Panc1 (cell line): ENCODE measurements around the gene CYP51A1. TPM values are rescaled to one million over a fixed set of nuclear protein-coding genes. Genes with fewer than 3 reads are reported as not detected.
"Not testable (repeated sequence)": the region's sequence is repeated elsewhere in the genome, so short reads cannot be mapped to it uniquely, and the experiment has no call there.

Source experiments
- ATAC-seq: fragments of 200-7000 bp; cut with Tn5 transposase; 2 replicates; pipeline ENCODE4 v1.9.1; 2020; ENCODE audit warnings: mild to moderate bottlenecking, moderate library complexity
- BruUV-seq: library from RNA; stranded (reverse); fragments of 400-500 nt; replicated peaks from 2 replicates; lab custom pipeline; 2021; lab: Mats Ljungman, UMichigan
- CTCF ChIA-PET: fragments of 300-600 bp; sonication (Branson Sonifier 250); formaldehyde crosslinking; loops from one replicate; lab custom pipeline; 2022; ENCODE audit warnings: antibody characterized with exemption; lab: Charles Lee
- POLR2A ChIA-PET: fragments of 300-600 bp; sonication (Branson Sonifier 250); formaldehyde crosslinking; loops from one replicate; lab custom pipeline; 2022; ENCODE audit warnings: antibody characterized with exemption; lab: Charles Lee
- DNase-seq: peaks from one replicate; pipeline ENCODE4 v3.0.0-alpha.2; 2010; ENCODE audit warnings: low read depth, low spot score
- H3K27ac ChIP-seq: 2 replicates; pipeline ENCODE4 v1.5.1; 2011; ENCODE audit warnings: mild to moderate bottlenecking, low read length, inconsistent platforms
- H3K27me3 ChIP-seq: fragments of 200-500 bp; sonication (Bioruptor generic); 2 replicates; pipeline ENCODE4 v1.6.0; 2014; ENCODE audit warnings: low read length, inconsistent platforms; ENCODE audit not compliant: control insufficient read depth, insufficient read depth
- H3K36me3 ChIP-seq: fragments of 200-500 bp; sonication (Bioruptor generic); 2 replicates; pipeline ENCODE4 v1.5.1; 2014; ENCODE audit warnings: inconsistent platforms, mild to moderate bottlenecking, low read length, moderate library complexity; ENCODE audit not compliant: control insufficient read depth, insufficient read depth
- H3K4me1 ChIP-seq: 2 replicates; pipeline ENCODE4 v1.5.1; 2011; ENCODE audit warnings: inconsistent platforms, mild to moderate bottlenecking, low read length, moderate library complexity; ENCODE audit not compliant: control insufficient read depth, insufficient read depth
- H3K4me3 ChIP-seq, 2 experiments: 2 replicates each; pipeline ENCODE4 v1.5.1; 2011 to 2012; ENCODE audit warnings: low read depth in 2 of 2, low read length in 2 of 2, mild to moderate bottlenecking in 2 of 2, inconsistent platforms in 1 of 2, moderate library complexity in 1 of 2
- H3K9me3 ChIP-seq: fragments of 200-500 bp; sonication (Bioruptor generic); 2 replicates; pipeline ENCODE4 v1.5.1; 2014; ENCODE audit warnings: low read depth, mild to moderate bottlenecking, inconsistent platforms, low read length, moderate library complexity; ENCODE audit not compliant: control insufficient read depth, insufficient read depth
- POLR2AphosphoS5 ChIP-seq: IDR thresholded peaks from 2 replicates; pipeline ENCODE4 v1.6.1; 2012; ENCODE audit warnings: mild to moderate bottlenecking, low read depth, low read length, moderate library complexity
- SIN3A ChIP-seq: IDR thresholded peaks from 2 replicates; pipeline ENCODE4 v1.6.1; 2012; ENCODE audit warnings: low read depth, mild to moderate bottlenecking, low read length, moderate library complexity, borderline replicate concordance; ENCODE audit not compliant: insufficient read depth
- TCF7L2 ChIP-seq: IDR thresholded peaks from 2 replicates; pipeline ENCODE4 v1.6.1; 2011; ENCODE audit warnings: mild to moderate bottlenecking, low read depth, low read length, inconsistent platforms
- in situ Hi-C: cut with HindIII; loops from 2 replicates; pipeline ENCODE4 v1.10.0; 2016; ENCODE audit warnings: low sequenced_read_pairs, low pct_unique_long_range_greater_than_20kb
- intact Hi-C: fragments of 100-400 bp; cut with micrococcal nuclease; formaldehyde crosslinking; loops from one replicate; pipeline ENCODE4 v1.10.0; 2022; ENCODE audit not compliant: unreplicated experiment
- total RNA-seq: library from RNA; stranded (reverse); gene quantifications from one replicate; pipeline ENCODE4 v1.2.1, GENCODE V29; 2021; ENCODE audit not compliant: unreplicated experiment
- TF ChIP-seq, protein P1 (sequence below), 2 experiments: IDR thresholded peaks; 2 replicates each; pipeline ENCODE4 v1.6.1; 2011 to 2012; ENCODE audit warnings: low read depth in 2 of 2, control low read depth in 1 of 2, low read length in 1 of 2, mild to moderate bottlenecking in 1 of 2, moderate library complexity in 1 of 2; ENCODE audit not compliant: insufficient read depth in 1 of 2
- TF ChIP-seq, protein P2 (sequence below): fragments of 450-650 bp; IDR thresholded peaks from 2 replicates; pipeline ENCODE4 v1.5.1; 2017; ENCODE audit warnings: mild to moderate bottlenecking

The CYP51A1 gene
- total RNA-seq, 1 experiment from 2014 or later = 131 TPM

DNA sequence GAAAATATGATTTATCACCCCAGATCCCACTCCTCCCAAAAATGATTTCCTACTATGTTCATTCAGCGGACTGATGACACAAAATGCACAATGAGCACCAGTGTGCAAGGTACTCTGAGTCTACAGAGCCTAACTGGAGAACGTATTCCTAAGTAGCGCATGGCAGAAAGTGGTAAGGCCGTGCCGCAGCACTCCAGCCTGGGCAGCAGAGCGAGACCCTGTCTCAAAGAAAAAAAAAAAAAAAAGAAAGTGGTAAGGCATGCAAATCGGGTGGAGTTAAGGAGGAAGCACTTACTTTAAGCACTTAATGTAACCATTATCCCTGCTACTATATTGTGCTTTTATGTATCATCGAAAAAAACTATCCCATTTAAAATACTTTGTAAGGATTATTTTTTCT, 25.5 kb downstream of the CYP51A1 start:
- no peak for TF ChIP-seq TCF7L2
- TF ChIP-seq POLR2AphosphoS5 = no peak
- no peak for TF ChIP-seq SIN3A
- TF ChIP-seq, protein P1, sequence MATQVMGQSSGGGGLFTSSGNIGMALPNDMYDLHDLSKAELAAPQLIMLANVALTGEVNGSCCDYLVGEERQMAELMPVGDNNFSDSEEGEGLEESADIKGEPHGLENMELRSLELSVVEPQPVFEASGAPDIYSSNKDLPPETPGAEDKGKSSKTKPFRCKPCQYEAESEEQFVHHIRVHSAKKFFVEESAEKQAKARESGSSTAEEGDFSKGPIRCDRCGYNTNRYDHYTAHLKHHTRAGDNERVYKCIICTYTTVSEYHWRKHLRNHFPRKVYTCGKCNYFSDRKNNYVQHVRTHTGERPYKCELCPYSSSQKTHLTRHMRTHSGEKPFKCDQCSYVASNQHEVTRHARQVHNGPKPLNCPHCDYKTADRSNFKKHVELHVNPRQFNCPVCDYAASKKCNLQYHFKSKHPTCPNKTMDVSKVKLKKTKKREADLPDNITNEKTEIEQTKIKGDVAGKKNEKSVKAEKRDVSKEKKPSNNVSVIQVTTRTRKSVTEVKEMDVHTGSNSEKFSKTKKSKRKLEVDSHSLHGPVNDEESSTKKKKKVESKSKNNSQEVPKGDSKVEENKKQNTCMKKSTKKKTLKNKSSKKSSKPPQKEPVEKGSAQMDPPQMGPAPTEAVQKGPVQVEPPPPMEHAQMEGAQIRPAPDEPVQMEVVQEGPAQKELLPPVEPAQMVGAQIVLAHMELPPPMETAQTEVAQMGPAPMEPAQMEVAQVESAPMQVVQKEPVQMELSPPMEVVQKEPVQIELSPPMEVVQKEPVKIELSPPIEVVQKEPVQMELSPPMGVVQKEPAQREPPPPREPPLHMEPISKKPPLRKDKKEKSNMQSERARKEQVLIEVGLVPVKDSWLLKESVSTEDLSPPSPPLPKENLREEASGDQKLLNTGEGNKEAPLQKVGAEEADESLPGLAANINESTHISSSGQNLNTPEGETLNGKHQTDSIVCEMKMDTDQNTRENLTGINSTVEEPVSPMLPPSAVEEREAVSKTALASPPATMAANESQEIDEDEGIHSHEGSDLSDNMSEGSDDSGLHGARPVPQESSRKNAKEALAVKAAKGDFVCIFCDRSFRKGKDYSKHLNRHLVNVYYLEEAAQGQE (IDR thresholded peaks at IDR 0.05; ENCODE audit: insufficient read depth in 1 of 2, low read depth in 2 of 2, low read length in 1 of 2) = no peak
- TF ChIP-seq, protein P2, sequence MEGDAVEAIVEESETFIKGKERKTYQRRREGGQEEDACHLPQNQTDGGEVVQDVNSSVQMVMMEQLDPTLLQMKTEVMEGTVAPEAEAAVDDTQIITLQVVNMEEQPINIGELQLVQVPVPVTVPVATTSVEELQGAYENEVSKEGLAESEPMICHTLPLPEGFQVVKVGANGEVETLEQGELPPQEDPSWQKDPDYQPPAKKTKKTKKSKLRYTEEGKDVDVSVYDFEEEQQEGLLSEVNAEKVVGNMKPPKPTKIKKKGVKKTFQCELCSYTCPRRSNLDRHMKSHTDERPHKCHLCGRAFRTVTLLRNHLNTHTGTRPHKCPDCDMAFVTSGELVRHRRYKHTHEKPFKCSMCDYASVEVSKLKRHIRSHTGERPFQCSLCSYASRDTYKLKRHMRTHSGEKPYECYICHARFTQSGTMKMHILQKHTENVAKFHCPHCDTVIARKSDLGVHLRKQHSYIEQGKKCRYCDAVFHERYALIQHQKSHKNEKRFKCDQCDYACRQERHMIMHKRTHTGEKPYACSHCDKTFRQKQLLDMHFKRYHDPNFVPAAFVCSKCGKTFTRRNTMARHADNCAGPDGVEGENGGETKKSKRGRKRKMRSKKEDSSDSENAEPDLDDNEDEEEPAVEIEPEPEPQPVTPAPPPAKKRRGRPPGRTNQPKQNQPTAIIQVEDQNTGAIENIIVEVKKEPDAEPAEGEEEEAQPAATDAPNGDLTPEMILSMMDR = no peak
- no peaks in the 10 kb centered on the region for H3K9me3 ChIP-seq
- H3K27me3 ChIP-seq = no peaks in the 10 kb centered on the region
- H3K27ac ChIP-seq = no peak overlapping the region
- ChIA-PET POLR2A (no interaction called here), CTCF (no interaction called here)
- intact Hi-C loops (no loop called here), in situ Hi-C loops (no loop called here)
- H3K4me3 ChIP-seq = no peak overlapping the region
- DNase-seq = no peak
- BruUV-seq = no TSS peak
- no peaks in the 10 kb centered on the region for H3K4me1 ChIP-seq
- no peak for ATAC-seq
- no peaks in the 10 kb centered on the region; the same call in 1 of the 2 replicates for H3K36me3 ChIP-seq

DNA sequence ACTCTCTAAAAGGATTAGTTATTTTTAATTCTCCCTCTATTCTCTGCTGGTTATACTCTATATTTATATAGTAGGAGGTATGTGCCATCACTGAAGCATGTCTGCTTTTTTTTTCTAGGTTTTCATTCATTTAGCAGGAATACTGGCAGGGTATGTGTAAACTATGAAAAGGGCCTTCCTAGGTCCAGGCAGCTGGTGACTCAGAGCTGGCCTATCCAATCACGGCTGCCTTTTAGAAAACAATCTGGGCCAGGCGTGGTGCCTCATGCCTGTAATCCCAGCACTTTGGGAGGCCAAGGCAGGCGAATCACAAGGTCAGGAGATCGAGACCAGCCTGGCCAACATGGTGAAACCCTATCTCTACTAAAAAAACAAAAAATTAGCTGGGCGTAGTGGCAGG, 31.4 kb downstream of the CYP51A1 start:
- H3K9me3 ChIP-seq, BruUV-seq, H3K27ac ChIP-seq, intact Hi-C loops, H3K4me3 ChIP-seq, H3K4me1 ChIP-seq, H3K27me3 ChIP-seq, CTCF ChIA-PET, DNase-seq, in situ Hi-C loops, POLR2A ChIA-PET, H3K36me3 ChIP-seq, ATAC-seq: not testable (repeated sequence)

DNA sequence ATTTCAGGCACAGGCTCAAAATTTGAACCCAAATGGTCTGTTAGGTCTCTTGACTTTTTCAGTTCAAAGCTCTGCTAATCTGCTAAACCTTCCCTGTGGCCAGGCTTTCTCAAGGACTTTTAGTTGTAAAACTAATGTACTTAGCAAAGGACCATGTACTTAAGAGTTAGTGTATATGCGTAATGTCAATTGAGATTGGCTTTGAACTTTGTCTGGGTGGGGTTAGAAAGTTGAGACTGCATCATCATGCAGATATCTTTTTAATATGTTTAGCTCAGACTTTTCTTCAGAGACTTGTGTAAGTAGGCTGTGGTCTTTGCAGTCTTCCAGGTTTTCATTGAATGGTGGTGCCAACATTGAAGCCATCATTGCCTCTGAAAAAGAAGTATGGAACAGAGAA, 33.7 kb downstream of the CYP51A1 start:
- Histone ChIP-seq H3K4me1 (no peaks in the 10 kb centered on the region), H3K27me3 (no peaks in the 10 kb centered on the region), H3K9me3 (no peaks in the 10 kb centered on the region), H3K4me3 (no peak overlapping the region), H3K36me3 (peaks cover 5% of the 10 kb centered on the region; the same call in 1 of the 2 replicates), H3K27ac (no peak overlapping the region)
- ChIA-PET POLR2A (no interaction called here), CTCF (no interaction called here)
- intact Hi-C loops = no loop called here
- DNase-seq = no peak
- ATAC-seq = no peak
- in situ Hi-C loops = no loop called here
- no peak for TF ChIP-seq POLR2AphosphoS5
- TF ChIP-seq, protein P1 (IDR thresholded peaks at IDR 0.05; ENCODE audit: insufficient read depth in 1 of 2, low read depth in 2 of 2, low read length in 1 of 2) = no peak
- TF ChIP-seq, protein P2 = no peak
- TF ChIP-seq SIN3A = no peak
- no peak for TF ChIP-seq TCF7L2
- BruUV-seq = no TSS peak
